GM10248 (cell line): ENCODE measurements around the gene TRAPPC12.
"Not testable (repeated sequence)": the region's sequence is repeated elsewhere in the genome, so short reads cannot be mapped to it uniquely, and the experiment has no call there.

ENCODE experiments used
- CTCF ChIA-PET: fragments of 300-600 bp; sonication (Branson Sonifier 250); formaldehyde crosslinking; extraction: SDS; loops from one replicate; lab custom pipeline; 2021; ENCODE audit warnings: antibody characterized with exemption; lab: Yijun Ruan, JAX
- POLR2A ChIA-PET: fragments of 350-650 bp; sonication (Branson Sonifier 250); formaldehyde crosslinking; extraction: SDS; loops from one replicate; lab custom pipeline; 2020; ENCODE audit warnings: antibody characterized with exemption; lab: Yijun Ruan, JAX
- DNase-seq: peaks from one replicate; pipeline ENCODE4 v3.0.0; 2012; ENCODE audit errors: extremely low spot score
- TF ChIP-seq, protein P1 (sequence below): IDR thresholded peaks from 2 replicates; pipeline ENCODE4 v1.5.1; 2012; ENCODE audit warnings: mild to moderate bottlenecking, low read depth; ENCODE audit errors: extremely low read depth, missing control alignments, control extremely low read depth

Gene TRAPPC12

DNA sequence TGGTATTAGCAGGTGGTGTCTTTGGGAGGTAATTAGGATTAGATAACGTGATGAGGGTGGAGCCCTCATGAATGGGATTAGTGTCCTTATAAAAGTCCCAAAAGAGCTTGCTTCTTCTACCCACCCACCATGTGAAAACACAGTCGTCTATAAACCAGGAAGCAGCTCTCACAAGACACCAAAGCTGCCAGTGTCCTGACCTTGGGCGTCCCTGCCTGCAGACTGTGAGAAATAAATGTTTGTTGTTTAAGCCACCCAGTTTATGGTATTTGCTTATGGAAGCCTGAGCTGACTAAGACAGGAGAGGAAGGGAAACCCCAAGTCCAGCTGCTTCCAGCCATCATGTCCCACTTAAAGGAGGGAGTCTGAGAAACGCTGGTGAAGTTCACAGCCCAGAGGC lies 126.3 kb downstream of the TRAPPC12 start:
- ChIA-PET CTCF (interaction anchor here (0.8 to 1.8 kb wide), 5 partner anchors 9 to 104 kb away, joined by 3 to 5 read pairs (median 4); no protein-coding TSS in a partner anchor), POLR2A (no interaction called here)
- DNase-seq: no peak
- TF ChIP-seq, protein P1, sequence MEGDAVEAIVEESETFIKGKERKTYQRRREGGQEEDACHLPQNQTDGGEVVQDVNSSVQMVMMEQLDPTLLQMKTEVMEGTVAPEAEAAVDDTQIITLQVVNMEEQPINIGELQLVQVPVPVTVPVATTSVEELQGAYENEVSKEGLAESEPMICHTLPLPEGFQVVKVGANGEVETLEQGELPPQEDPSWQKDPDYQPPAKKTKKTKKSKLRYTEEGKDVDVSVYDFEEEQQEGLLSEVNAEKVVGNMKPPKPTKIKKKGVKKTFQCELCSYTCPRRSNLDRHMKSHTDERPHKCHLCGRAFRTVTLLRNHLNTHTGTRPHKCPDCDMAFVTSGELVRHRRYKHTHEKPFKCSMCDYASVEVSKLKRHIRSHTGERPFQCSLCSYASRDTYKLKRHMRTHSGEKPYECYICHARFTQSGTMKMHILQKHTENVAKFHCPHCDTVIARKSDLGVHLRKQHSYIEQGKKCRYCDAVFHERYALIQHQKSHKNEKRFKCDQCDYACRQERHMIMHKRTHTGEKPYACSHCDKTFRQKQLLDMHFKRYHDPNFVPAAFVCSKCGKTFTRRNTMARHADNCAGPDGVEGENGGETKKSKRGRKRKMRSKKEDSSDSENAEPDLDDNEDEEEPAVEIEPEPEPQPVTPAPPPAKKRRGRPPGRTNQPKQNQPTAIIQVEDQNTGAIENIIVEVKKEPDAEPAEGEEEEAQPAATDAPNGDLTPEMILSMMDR: no peak

DNA sequence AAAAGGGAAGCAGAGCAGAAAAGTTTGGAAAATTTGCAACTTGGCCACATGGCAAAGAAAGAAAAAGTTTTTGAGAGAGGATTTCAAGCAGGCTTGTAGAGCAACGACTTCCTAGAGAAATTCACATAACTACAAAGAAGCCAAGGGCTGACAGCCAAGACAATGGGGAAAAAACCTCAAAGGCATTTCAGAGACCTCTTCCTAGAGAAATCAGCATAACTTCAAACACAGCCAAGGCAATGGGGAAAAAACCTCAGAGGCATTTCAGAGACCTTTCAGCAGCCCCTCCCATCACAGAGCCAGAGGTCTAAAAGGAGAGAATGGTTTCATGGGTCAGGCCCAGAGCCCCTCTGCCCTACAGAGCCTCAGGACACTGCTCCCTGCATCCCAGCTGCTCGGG lies 132.6 kb downstream of the TRAPPC12 start:
- ChIA-PET POLR2A (no interaction called here), CTCF (no interaction called here)
- TF ChIP-seq, protein P1: no peak
- no peak for DNase-seq

DNA sequence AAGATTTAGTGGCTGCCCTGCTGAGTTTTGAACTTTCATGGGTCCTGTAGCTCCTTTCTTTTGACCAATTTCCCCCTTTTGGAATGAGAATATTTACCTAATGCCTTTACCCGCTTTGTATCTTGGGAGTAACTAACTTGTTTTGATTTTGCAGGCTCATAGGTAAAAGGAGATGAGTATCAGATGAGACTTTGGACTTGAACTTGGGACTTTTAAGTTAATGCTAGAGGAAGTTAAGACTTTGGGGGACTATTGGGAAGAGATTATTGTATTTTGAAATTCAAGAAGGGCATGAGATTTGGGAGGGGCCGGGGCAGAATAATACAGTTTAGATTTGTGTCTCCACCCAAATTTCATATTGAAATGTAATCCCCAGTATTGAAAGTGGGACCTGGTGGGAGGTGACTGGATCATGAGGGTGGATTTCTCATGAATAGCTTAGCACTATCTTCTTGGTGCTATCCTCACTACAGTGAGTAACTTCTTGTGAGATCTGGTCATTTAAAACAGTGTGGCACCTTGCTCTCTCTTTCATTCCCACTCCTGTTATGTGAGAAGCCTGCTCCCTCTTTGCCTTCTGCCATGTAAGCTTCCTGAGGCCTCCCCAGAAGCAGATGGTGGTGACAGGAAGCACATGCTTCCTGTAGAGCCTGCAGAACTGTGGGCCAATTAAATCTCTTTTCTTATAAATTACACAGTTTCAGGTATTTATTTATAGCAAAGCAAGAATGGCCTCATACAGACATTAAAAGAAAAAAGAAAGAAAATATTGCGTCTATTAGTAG lies 133.7 kb downstream of the TRAPPC12 start:
- TF ChIP-seq, protein P1: no peak
- CTCF ChIA-PET: interaction anchor here (1.0 to 1.2 kb wide), 2 partner anchors 9 to 19 kb away, joined by 3 read pairs; no protein-coding TSS in a partner anchor
- DNase-seq: no peak
- POLR2A ChIA-PET: no interaction called here

DNA sequence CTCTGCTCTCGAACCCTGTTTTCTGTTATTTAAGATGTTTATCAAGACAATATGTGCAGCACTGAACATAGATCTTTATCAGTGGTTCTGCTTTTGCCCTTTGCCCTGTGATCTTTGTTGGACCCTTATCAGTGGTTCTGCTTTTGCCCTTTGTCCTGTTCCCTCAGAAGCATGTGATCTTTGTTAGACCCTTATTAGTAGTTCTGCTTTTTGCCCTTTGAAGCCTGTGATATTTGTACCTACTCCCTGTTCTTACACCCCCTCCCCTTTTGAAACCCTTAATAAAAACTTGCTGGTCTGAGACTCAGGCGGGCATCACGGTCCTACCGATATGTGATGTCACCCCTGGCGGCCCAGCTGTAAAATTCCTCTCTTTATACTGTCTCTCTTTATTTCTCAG lies 135.9 kb downstream of the TRAPPC12 start:
- CTCF ChIA-PET: interaction anchor here (1.6 kb wide), 1 partner anchor 11 kb away, joined by 3 read pairs; no protein-coding TSS in a partner anchor
- POLR2A ChIA-PET, DNase-seq: not testable (repeated sequence)

DNA sequence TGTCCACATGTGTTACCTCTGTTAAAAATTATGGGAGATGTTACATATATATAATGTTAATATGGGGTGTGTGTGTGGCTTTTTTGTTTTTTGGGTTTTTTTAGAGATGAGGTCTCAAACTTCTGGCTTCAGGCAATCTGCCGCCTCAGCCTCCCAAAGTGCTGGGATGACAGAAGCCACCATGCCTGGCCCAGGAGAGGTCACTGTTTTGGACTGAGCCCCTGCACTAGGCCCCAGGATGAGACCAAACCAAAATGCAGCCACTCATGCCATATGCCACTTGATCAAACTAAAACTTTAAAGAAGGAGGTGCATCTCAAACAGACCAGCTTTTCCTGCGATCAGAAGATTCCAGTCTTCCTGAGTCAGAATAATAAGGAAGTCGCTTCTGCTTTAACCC lies 137.3 kb downstream of the TRAPPC12 start:
- TF ChIP-seq, protein P1: no peak
- ChIA-PET CTCF (interaction anchor here (1.0 to 1.2 kb wide), 2 partner anchors 11 to 135 kb away, joined by 3 to 4 read pairs; no protein-coding TSS in a partner anchor), POLR2A (interaction anchor here (0.7 to 1.1 kb wide), 2 partner anchors 16 to 41 kb away, joined by 3 read pairs; partner anchors contain the start of gene RNASEH1)
- DNase-seq: no peak

DNA sequence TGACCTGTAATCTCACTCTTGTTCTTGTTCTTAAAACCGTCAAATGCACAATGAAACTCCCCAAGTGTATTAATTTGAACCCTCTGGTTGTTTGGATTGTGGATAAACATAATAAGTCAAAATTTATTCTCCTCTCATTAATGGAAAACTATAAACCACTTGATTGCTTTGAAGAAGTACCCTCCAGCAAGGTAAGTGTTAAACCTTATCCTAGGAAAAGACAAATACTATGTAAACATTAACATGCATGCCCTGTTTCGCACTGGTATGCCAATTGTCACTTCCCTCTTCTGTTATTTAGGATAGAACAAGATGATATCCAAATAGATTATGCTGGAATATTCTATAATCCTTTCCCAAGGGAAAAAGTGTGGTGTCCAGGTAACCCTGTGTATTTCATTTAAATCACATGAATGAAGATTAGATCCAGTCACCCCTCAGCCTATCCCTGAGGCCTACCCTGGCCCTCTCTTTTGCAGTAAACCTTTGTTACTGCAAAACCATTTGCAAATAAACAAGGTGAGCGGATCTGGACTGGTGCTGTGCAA lies 138.5 kb downstream of the TRAPPC12 start:
- DNase-seq: no peak
- TF ChIP-seq, protein P1: no peak
- POLR2A ChIA-PET: interaction anchor here (1.0 kb wide), 2 partner anchors 40 to 134 kb away, joined by 4 to 5 read pairs; partner anchors contain the start of gene RNASEH1
- CTCF ChIA-PET: interaction anchor here (1.3 kb wide), 1 partner anchor 14 kb away, joined by 3 read pairs; no protein-coding TSS in a partner anchor
